PFSK-1 (cell line): ENCODE measurements around the gene RNMT.

Source experiments
- FOXP2 ChIP-seq: optimal IDR thresholded peaks from 2 replicates; pipeline ENCODE3; 2011; ENCODE audit warnings: borderline replicate concordance, control low read depth, inconsistent platforms; ENCODE audit not compliant: insufficient read depth; ENCODE audit errors: extremely low read length, extremely low read depth
- POLR2AphosphoS5 ChIP-seq: IDR thresholded peaks from 2 replicates; pipeline ENCODE4 v1.6.1; 2012; ENCODE audit warnings: low read depth, mild to moderate bottlenecking, control low read depth, low read length, moderate library complexity
- TAF1 ChIP-seq: IDR thresholded peaks from 2 replicates; pipeline ENCODE4 v1.6.1; 2012; ENCODE audit warnings: low read length, control low read depth, borderline replicate concordance; ENCODE audit not compliant: insufficient read depth
- TF ChIP-seq, protein P1 (sequence below), 2 experiments: IDR thresholded peaks; 2 replicates each; pipeline versions ENCODE4 v1.6.1 to v1.8.0; 2011 to 2012; ENCODE audit warnings: low read depth in 2 of 2, low read length in 2 of 2, control low read depth in 1 of 2, inconsistent platforms in 1 of 2, mild to moderate bottlenecking in 1 of 2, moderate library complexity in 1 of 2; ENCODE audit not compliant: insufficient read depth in 1 of 2

DNA sequence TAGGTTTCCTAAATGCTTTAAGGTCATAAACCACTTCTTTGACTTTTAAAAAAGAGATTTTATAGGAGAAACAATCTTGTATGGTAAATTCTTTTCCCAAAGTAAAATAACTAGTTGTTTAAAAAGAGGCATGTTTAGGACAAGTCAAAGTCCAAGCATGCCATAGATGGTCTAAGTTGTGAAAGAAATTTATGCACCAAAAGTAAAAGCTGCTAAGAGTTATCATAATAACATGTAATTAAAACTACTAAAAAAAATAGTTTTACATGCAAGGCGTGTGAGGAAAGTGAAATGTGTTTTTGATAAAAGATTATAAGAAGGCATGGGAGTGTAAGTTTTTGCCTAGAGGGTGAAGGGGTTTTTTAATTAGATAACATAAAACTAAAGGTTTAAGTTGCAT, 22.6 kb upstream of the RNMT start:
- TF ChIP-seq POLR2AphosphoS5, result no peak
- TF ChIP-seq, protein P1, sequence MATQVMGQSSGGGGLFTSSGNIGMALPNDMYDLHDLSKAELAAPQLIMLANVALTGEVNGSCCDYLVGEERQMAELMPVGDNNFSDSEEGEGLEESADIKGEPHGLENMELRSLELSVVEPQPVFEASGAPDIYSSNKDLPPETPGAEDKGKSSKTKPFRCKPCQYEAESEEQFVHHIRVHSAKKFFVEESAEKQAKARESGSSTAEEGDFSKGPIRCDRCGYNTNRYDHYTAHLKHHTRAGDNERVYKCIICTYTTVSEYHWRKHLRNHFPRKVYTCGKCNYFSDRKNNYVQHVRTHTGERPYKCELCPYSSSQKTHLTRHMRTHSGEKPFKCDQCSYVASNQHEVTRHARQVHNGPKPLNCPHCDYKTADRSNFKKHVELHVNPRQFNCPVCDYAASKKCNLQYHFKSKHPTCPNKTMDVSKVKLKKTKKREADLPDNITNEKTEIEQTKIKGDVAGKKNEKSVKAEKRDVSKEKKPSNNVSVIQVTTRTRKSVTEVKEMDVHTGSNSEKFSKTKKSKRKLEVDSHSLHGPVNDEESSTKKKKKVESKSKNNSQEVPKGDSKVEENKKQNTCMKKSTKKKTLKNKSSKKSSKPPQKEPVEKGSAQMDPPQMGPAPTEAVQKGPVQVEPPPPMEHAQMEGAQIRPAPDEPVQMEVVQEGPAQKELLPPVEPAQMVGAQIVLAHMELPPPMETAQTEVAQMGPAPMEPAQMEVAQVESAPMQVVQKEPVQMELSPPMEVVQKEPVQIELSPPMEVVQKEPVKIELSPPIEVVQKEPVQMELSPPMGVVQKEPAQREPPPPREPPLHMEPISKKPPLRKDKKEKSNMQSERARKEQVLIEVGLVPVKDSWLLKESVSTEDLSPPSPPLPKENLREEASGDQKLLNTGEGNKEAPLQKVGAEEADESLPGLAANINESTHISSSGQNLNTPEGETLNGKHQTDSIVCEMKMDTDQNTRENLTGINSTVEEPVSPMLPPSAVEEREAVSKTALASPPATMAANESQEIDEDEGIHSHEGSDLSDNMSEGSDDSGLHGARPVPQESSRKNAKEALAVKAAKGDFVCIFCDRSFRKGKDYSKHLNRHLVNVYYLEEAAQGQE (IDR thresholded peaks at IDR 0.05; ENCODE audit: insufficient read depth in 1 of 2, low read depth in 2 of 2, low read length in 2 of 2), result no peak
- no peak for TF ChIP-seq TAF1
- no peak for TF ChIP-seq FOXP2
